ENCODE measurements around the gene IGHMBP2.

IGHMBP2 gene

GRCh38 chr11:68890490-68891231 lies 13.0 kb upstream of the IGHMBP2 start:
- no peak for DNase-seq (ENCODE audit: low read depth)

GRCh38 chr11:68891351-68891948 lies 12.2 kb upstream of the IGHMBP2 start:
- DNase-seq (ENCODE audit: low read depth): no peak

- no peak for DNase-seq (ENCODE audit: low read depth)
Observed at GRCh38 chr11:68892576-68892975, 11.1 kb upstream of the IGHMBP2 start.

GRCh38 chr11:68893282-68893681 lies 10.4 kb upstream of the IGHMBP2 start:
- DNase-seq (ENCODE audit: low read depth): no peak

- no peak for DNase-seq (ENCODE audit: low read depth)
Observed at GRCh38 chr11:68896171-68896959, 7.3 kb upstream of the IGHMBP2 start.

GRCh38 chr11:68897441-68897840 lies 6.2 kb upstream of the IGHMBP2 start:
- no peak for DNase-seq (ENCODE audit: low read depth)

- no peak for DNase-seq (ENCODE audit: low read depth)
Observed at GRCh38 chr11:68900835-68901381, 2.8 kb upstream of the IGHMBP2 start.

- DNase-seq (ENCODE audit: low read depth): no peak
Observed at GRCh38 chr11:68904248-68904847, 657 bp downstream of the IGHMBP2 start.

- no peak for DNase-seq (ENCODE audit: low read depth)
Observed at GRCh38 chr11:68905421-68906360, 2.0 kb downstream of the IGHMBP2 start.

GRCh38 chr11:68908273-68908672 lies 4.6 kb downstream of the IGHMBP2 start:
- DNase-seq (ENCODE audit: low read depth): no peak

GRCh38 chr11:68910965-68911364 lies 7.3 kb downstream of the IGHMBP2 start:
- no peak for DNase-seq (ENCODE audit: low read depth)

- DNase-seq (ENCODE audit: low read depth): no peak
Observed at GRCh38 chr11:68911731-68912130, 8.0 kb downstream of the IGHMBP2 start.

- DNase-seq (ENCODE audit: low read depth): no peak
Observed at GRCh38 chr11:68912254-68912653, 8.6 kb downstream of the IGHMBP2 start.

- DNase-seq (ENCODE audit: low read depth): no peak
Observed at GRCh38 chr11:68913188-68913587, 9.5 kb downstream of the IGHMBP2 start.

GRCh38 chr11:68914761-68915160 lies 11.1 kb downstream of the IGHMBP2 start:
- DNase-seq (ENCODE audit: low read depth): no peak

- no peak for DNase-seq (ENCODE audit: low read depth)
Observed at GRCh38 chr11:68916439-68916838, 12.7 kb downstream of the IGHMBP2 start.

- DNase-seq (ENCODE audit: low read depth): no peak
Observed at GRCh38 chr11:68923614-68924013, 19.9 kb downstream of the IGHMBP2 start.

GRCh38 chr11:68924073-68924925 lies 20.6 kb downstream of the IGHMBP2 start:
- no peak for DNase-seq (ENCODE audit: low read depth)

GRCh38 chr11:68925611-68926010 lies 21.9 kb downstream of the IGHMBP2 start:
- DNase-seq (ENCODE audit: low read depth): no peak

All from stimulated activated CD8-positive, alpha-beta memory T cell treated with anti-CD3 and anti-CD28 coated beads, Interleukin-12 subunit alpha, Interleukin-12 subunit beta, amount 100 ng/mL, for 4 hours (primary cell).